Neural cell (in vitro differentiated cells): Measurements from ENCODE around the gene DBNDD2. TPM values are rescaled to one million over a fixed set of nuclear protein-coding genes. Genes with fewer than 3 reads are reported as not detected.

Source experiments
- H2AFZ ChIP-seq: fragments of 200-600, 300-800 bp; sonication (generic), shearing (Covaris generic); 2 replicates; pipeline ENCODE4 v1.6.0; 2014; ENCODE audit warnings: low read depth, mild to moderate bottlenecking, antibody characterized with exemption, low read length, moderate library complexity
- H3F3A ChIP-seq: fragments of 200-600 bp; shearing (Covaris generic); 2 replicates; pipeline ENCODE4 v1.6.1; 2016; ENCODE audit warnings: mild to moderate bottlenecking, moderate library complexity, mixed read lengths, antibody characterized with exemption, low read length; ENCODE audit not compliant: insufficient read depth, poor library complexity, severe bottlenecking
- H3K27ac ChIP-seq: fragments of 200-600, 300-800 bp; sonication (generic), shearing (Covaris generic); 2 replicates; pipeline ENCODE4 v1.5.1; 2014; ENCODE audit warnings: mild to moderate bottlenecking, low read length, moderate library complexity
- H3K27me3 ChIP-seq: fragments of 300-800, 200-600 bp; sonication (generic), shearing (Covaris generic); 2 replicates; pipeline ENCODE4 v1.6.0; 2014; ENCODE audit warnings: mild to moderate bottlenecking, low read depth, low read length, moderate library complexity; ENCODE audit not compliant: insufficient read depth
- H3K36me3 ChIP-seq: fragments of 300-800, 200-600 bp; sonication (generic), shearing (Covaris generic); 2 replicates; pipeline ENCODE4 v1.5.1; 2014; ENCODE audit warnings: mild to moderate bottlenecking, antibody characterized with exemption, low read length, moderate library complexity; ENCODE audit not compliant: insufficient read depth
- H3K4me2 ChIP-seq: fragments of 300-800, 200-600 bp; sonication (generic), shearing (Covaris generic); 2 replicates; pipeline ENCODE4 v1.6.0; 2014; ENCODE audit warnings: mild to moderate bottlenecking, low read length
- H3K4me3 ChIP-seq: fragments of 300-800, 200-600 bp; sonication (generic), shearing (Covaris generic); 2 replicates; pipeline ENCODE4 v1.5.1; 2014; ENCODE audit warnings: mild to moderate bottlenecking, low read length, moderate library complexity
- H3K79me2 ChIP-seq: fragments of 200-600 bp; shearing (Covaris generic); replicated peaks from 2 replicates; pipeline ENCODE4 v1.6.0; 2014; ENCODE audit warnings: mild to moderate bottlenecking, low read length, moderate library complexity; ENCODE audit not compliant: insufficient read depth
- H3K9ac ChIP-seq: fragments of 300-800, 200-600 bp; sonication (generic), shearing (Covaris generic); 2 replicates; pipeline ENCODE4 v1.6.1; 2016; ENCODE audit warnings: mild to moderate bottlenecking, low read length, mixed read lengths
- H3K9me2 ChIP-seq: fragments of 200-600 bp; shearing (Covaris generic); 2 replicates; pipeline ENCODE4 v1.6.1; 2016; ENCODE audit warnings: mild to moderate bottlenecking, low read length, mixed read lengths; ENCODE audit not compliant: insufficient read depth
- H3K9me3 ChIP-seq: fragments of 200-600, 300-800 bp; sonication (generic), shearing (Covaris generic); 2 replicates; pipeline ENCODE4 v1.6.1; 2016; ENCODE audit warnings: mild to moderate bottlenecking, mixed run types, low read length, moderate library complexity, mixed read lengths
- H4K20me1 ChIP-seq: fragments of 200-600 bp; shearing (Covaris generic); 2 replicates; pipeline ENCODE4 v1.6.1; 2016; ENCODE audit warnings: mild to moderate bottlenecking, mixed run types; ENCODE audit not compliant: insufficient read depth
- EP300 ChIP-seq: fragments of 450-650 bp; conservative IDR thresholded peaks from 2 replicates; pipeline ENCODE4 v1.6.1; 2014; ENCODE audit warnings: antibody characterized with exemption, mild to moderate bottlenecking, moderate library complexity; ENCODE audit not compliant: poor library complexity, severe bottlenecking
- EZH2 ChIP-seq: fragments of 200-600, 300-800 bp; shearing (Covaris generic), sonication (generic); IDR thresholded peaks from 2 replicates; pipeline ENCODE4 v1.6.1; 2014; ENCODE audit warnings: antibody characterized with exemption, low read length, borderline replicate concordance, mild to moderate bottlenecking; ENCODE audit not compliant: insufficient read depth, poor library complexity, severe bottlenecking
- MXI1 ChIP-seq: fragments of 450-650 bp; conservative IDR thresholded peaks from 2 replicates; pipeline ENCODE4 v1.6.1; 2014; ENCODE audit warnings: antibody characterized with exemption, mild to moderate bottlenecking; ENCODE audit not compliant: poor library complexity, severe bottlenecking
- POLR2AphosphoS5 ChIP-seq: IDR thresholded peaks from 2 replicates; pipeline ENCODE4 v1.6.1; 2012
- RAD21 ChIP-seq: fragments of 450-650 bp; conservative IDR thresholded peaks from 2 replicates; pipeline ENCODE4 v1.6.1; 2014; ENCODE audit warnings: antibody characterized with exemption, mild to moderate bottlenecking, moderate library complexity
- SMC3 ChIP-seq: fragments of 450-650 bp; conservative IDR thresholded peaks from 2 replicates; pipeline ENCODE4 v1.6.1; 2014; ENCODE audit warnings: antibody characterized with exemption, mild to moderate bottlenecking, moderate library complexity; ENCODE audit not compliant: poor library complexity
- TAF1 ChIP-seq: IDR thresholded peaks from 2 replicates; pipeline ENCODE4 v1.6.1; 2012; ENCODE audit warnings: low read depth
- polyA plus RNA-seq: library from polyadenylated mRNA; depleted of rRNA; stranded (reverse); fragments of >200 nt; gene quantifications from 2 replicates; pipeline ENCODE4 v1.2.3, GENCODE V29; 2014
- TF ChIP-seq, protein P1 (sequence below): fragments of 450-650 bp; IDR thresholded peaks from 2 replicates; pipeline ENCODE4 v1.5.1; 2014; ENCODE audit warnings: antibody characterized with exemption, mild to moderate bottlenecking, moderate library complexity; ENCODE audit not compliant: poor library complexity, severe bottlenecking
- TF ChIP-seq, protein P2 (sequence below): IDR thresholded peaks from 2 replicates; pipeline ENCODE4 v1.6.1; 2012; ENCODE audit warnings: borderline replicate concordance

DBNDD2 gene
- polyA plus RNA-seq, 1 donor from 2014 or later: 9.1 TPM

DNA sequence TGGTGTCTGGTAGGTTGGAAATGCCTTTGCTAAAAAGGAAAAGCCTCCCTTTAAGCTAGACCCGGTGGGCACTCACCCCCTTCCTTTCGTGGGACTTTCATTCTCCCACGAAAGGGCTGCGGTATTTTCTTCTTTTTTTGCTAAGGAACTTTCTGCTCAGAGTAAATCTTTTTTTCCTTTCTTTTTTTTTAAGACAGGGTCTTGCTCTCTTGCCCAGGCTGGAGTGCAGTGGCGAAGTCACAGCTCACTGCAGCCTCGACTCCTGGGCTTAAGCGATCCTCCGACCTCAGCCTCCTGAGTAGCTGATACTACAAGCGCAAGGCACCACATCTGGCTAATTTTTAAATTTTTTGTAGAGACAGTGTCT, 34.0 kb upstream of the DBNDD2 start:
- no peak overlapping the region for H3K9ac ChIP-seq
- no peaks in the 10 kb centered on the region for H3K9me2 ChIP-seq
- H3K9me3 ChIP-seq: no peaks in the 10 kb centered on the region
- no peaks in the 10 kb centered on the region for H3K79me2 ChIP-seq
- H3K27me3 ChIP-seq: no peaks in the 10 kb centered on the region
- no peaks in the 10 kb centered on the region for H3K36me3 ChIP-seq
- no peak overlapping the region for H3K4me3 ChIP-seq
- H3F3A ChIP-seq: no peaks in the 10 kb centered on the region
- H2AFZ ChIP-seq: no peak overlapping the region
- H3K27ac ChIP-seq: no peak overlapping the region
- H4K20me1 ChIP-seq: no peaks in the 10 kb centered on the region
- TF ChIP-seq TAF1: no peak
- TF ChIP-seq RAD21: no peak
- TF ChIP-seq SMC3: no peak
- TF ChIP-seq, protein P1, sequence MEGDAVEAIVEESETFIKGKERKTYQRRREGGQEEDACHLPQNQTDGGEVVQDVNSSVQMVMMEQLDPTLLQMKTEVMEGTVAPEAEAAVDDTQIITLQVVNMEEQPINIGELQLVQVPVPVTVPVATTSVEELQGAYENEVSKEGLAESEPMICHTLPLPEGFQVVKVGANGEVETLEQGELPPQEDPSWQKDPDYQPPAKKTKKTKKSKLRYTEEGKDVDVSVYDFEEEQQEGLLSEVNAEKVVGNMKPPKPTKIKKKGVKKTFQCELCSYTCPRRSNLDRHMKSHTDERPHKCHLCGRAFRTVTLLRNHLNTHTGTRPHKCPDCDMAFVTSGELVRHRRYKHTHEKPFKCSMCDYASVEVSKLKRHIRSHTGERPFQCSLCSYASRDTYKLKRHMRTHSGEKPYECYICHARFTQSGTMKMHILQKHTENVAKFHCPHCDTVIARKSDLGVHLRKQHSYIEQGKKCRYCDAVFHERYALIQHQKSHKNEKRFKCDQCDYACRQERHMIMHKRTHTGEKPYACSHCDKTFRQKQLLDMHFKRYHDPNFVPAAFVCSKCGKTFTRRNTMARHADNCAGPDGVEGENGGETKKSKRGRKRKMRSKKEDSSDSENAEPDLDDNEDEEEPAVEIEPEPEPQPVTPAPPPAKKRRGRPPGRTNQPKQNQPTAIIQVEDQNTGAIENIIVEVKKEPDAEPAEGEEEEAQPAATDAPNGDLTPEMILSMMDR: no peak
- no peak for TF ChIP-seq EZH2
- TF ChIP-seq EP300: no peak
- TF ChIP-seq, protein P2, sequence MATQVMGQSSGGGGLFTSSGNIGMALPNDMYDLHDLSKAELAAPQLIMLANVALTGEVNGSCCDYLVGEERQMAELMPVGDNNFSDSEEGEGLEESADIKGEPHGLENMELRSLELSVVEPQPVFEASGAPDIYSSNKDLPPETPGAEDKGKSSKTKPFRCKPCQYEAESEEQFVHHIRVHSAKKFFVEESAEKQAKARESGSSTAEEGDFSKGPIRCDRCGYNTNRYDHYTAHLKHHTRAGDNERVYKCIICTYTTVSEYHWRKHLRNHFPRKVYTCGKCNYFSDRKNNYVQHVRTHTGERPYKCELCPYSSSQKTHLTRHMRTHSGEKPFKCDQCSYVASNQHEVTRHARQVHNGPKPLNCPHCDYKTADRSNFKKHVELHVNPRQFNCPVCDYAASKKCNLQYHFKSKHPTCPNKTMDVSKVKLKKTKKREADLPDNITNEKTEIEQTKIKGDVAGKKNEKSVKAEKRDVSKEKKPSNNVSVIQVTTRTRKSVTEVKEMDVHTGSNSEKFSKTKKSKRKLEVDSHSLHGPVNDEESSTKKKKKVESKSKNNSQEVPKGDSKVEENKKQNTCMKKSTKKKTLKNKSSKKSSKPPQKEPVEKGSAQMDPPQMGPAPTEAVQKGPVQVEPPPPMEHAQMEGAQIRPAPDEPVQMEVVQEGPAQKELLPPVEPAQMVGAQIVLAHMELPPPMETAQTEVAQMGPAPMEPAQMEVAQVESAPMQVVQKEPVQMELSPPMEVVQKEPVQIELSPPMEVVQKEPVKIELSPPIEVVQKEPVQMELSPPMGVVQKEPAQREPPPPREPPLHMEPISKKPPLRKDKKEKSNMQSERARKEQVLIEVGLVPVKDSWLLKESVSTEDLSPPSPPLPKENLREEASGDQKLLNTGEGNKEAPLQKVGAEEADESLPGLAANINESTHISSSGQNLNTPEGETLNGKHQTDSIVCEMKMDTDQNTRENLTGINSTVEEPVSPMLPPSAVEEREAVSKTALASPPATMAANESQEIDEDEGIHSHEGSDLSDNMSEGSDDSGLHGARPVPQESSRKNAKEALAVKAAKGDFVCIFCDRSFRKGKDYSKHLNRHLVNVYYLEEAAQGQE: no peak
- TF ChIP-seq POLR2AphosphoS5: no peak
- TF ChIP-seq MXI1: no peak
- H3K4me2 ChIP-seq: no peak overlapping the region

DNA sequence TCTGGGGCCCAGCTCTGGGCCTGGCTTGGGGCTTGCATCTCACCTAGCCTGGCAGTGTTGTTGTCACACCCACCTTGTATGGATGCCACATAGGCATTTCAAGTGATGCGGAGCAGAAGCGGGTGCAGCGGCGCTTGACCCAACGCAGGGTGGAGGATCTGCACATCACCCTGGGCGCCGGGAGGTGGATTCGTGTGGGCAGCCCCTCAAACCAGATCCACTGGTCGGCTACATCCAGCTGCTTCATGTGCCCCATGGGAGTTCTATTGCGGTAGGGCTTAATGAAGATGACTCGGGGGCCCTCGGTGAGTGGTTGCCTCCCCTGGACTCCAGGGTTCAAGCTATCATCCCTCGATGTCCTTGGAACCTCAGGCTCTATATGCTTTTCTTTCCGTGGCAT, 33.1 kb upstream of the DBNDD2 start:
- Histone ChIP-seq H2AFZ (no peak overlapping the region), H3K9me2 (no peaks in the 10 kb centered on the region), H3K36me3 (no peaks in the 10 kb centered on the region), H3K79me2 (no peaks in the 10 kb centered on the region), H3K4me2 (no peak overlapping the region), H4K20me1 (no peaks in the 10 kb centered on the region), H3K4me3 (no peak overlapping the region), H3K27me3 (no peaks in the 10 kb centered on the region), H3F3A (no peaks in the 10 kb centered on the region), H3K27ac (no peak overlapping the region), H3K9me3 (no peaks in the 10 kb centered on the region), H3K9ac (no peak overlapping the region)
- no peak for TF ChIP-seq SMC3
- no peak for TF ChIP-seq RAD21
- TF ChIP-seq, protein P2: no peak
- no peak for TF ChIP-seq TAF1
- no peak for TF ChIP-seq EZH2
- TF ChIP-seq EP300: no peak
- no peak for TF ChIP-seq POLR2AphosphoS5
- no peak for TF ChIP-seq MXI1
- TF ChIP-seq, protein P1: no peak
